Endothelial cell of umbilical vein (primary cell): Measurements from ENCODE around the gene ARHGAP42. TPM values are rescaled to one million over a fixed set of nuclear protein-coding genes. Genes with fewer than 3 reads are reported as not detected.

Experiments
- BruUV-seq: library from RNA; stranded (reverse); fragments of 400-500 nt; replicated peaks from 2 replicates; lab custom pipeline; 2021; lab: Mats Ljungman, UMichigan
- CTCF ChIA-PET: fragments of 300-600, 350-600 bp; sonication (Branson Sonifier 250); formaldehyde crosslinking; loops from one replicate; lab custom pipeline; 2021; ENCODE audit warnings: antibody characterized with exemption, inconsistent platforms; lab: Charles Lee
- POLR2A ChIA-PET: fragments of 300-600, 350-600 bp; sonication (Branson Sonifier 250); formaldehyde crosslinking; loops from one replicate; lab custom pipeline; 2021; ENCODE audit warnings: antibody characterized with exemption, inconsistent platforms; lab: Charles Lee
- DNase-seq: peaks from one replicate; pipeline ENCODE4 v3.0.0-alpha.2; 2011; ENCODE audit warnings: low read depth, low spot score
- FAIRE-seq: peaks from 2 replicates; lab custom pipeline; 2011; peaks lifted over from hg19 to GRCh38; lab: Jason Lieb, UNC
- H2AFZ ChIP-seq: 2 replicates; pipeline ENCODE4 v1.6.0; 2012; ENCODE audit warnings: low read depth, low read length, control low read depth, inconsistent platforms
- H3K27ac ChIP-seq: 2 replicates; pipeline ENCODE4 v1.5.1; 2011; ENCODE audit warnings: low read depth, mild to moderate bottlenecking, control low read depth, low read length, moderate library complexity; ENCODE audit not compliant: insufficient read depth
- H3K27me3 ChIP-seq, 2 experiments: 2 replicates each; pipeline versions ENCODE4 v1.6.0 to v1.6.1; 2011; ENCODE audit warnings: low read length in 2 of 2, mixed read lengths in 1 of 2; ENCODE audit not compliant: control insufficient read depth in 2 of 2, insufficient read depth in 2 of 2
- H3K36me3 ChIP-seq, 2 experiments: 2 replicates in 1 of 2; 3 replicates in 1 of 2; pipeline ENCODE4 v1.5.1; 2011; ENCODE audit warnings: low read length in 2 of 2, mild to moderate bottlenecking in 1 of 2, moderate library complexity in 1 of 2; ENCODE audit not compliant: control insufficient read depth in 2 of 2, insufficient read depth in 2 of 2; ENCODE audit errors: extremely low read depth in 1 of 2
- H3K4me1 ChIP-seq: 3 replicates; pipeline ENCODE4 v1.5.1; 2011; ENCODE audit warnings: mild to moderate bottlenecking, low read length; ENCODE audit not compliant: control insufficient read depth, insufficient read depth; ENCODE audit errors: extremely low read depth
- H3K4me2 ChIP-seq: 2 replicates; pipeline ENCODE4 v1.6.1; 2011; ENCODE audit warnings: low read length, control low read depth, mixed read lengths; ENCODE audit not compliant: insufficient read depth
- H3K4me3 ChIP-seq, 3 experiments: fragments of 200-600 bp in 1 of 3; sonication (generic), shearing (Covaris generic) in 1 of 3; replicated peaks in 1 of 3; 2 replicates each; pipeline ENCODE4 v1.5.1; 2011 to 2016; ENCODE audit warnings: control low read depth in 3 of 3, low read length in 3 of 3, mild to moderate bottlenecking in 2 of 3, inconsistent platforms in 1 of 3, low read depth in 1 of 3, moderate library complexity in 1 of 3; ENCODE audit not compliant: insufficient read depth in 1 of 3
- H3K79me2 ChIP-seq: 2 replicates; pipeline ENCODE4 v1.6.0; 2012; ENCODE audit warnings: low read length, inconsistent platforms; ENCODE audit not compliant: control insufficient read depth, insufficient read depth
- H3K9ac ChIP-seq: replicated peaks from 2 replicates; pipeline ENCODE3; 2011; ENCODE audit warnings: low read length, control low read depth; ENCODE audit not compliant: insufficient read depth; ENCODE audit errors: extremely low read depth
- H3K9me1 ChIP-seq: replicated peaks from 3 replicates; pipeline ENCODE4 v1.6.0; 2011; ENCODE audit warnings: mild to moderate bottlenecking, low read length; ENCODE audit not compliant: control insufficient read depth, insufficient read depth; ENCODE audit errors: extremely low read depth
- H3K9me3 ChIP-seq: replicated peaks from 2 replicates; pipeline ENCODE4 v1.5.1; 2012; ENCODE audit warnings: low read length, inconsistent platforms; ENCODE audit not compliant: control insufficient read depth, insufficient read depth
- H4K20me1 ChIP-seq: replicated peaks from 2 replicates; pipeline ENCODE3; 2011; ENCODE audit warnings: mild to moderate bottlenecking, low read length; ENCODE audit not compliant: control insufficient read depth, insufficient read depth; ENCODE audit errors: extremely low read depth
- CTCF ChIP-seq, 2 donors: IDR thresholded peaks; 1 replicate in 1 of 2; 2 replicates in 1 of 2; pipeline ENCODE4 v1.5.1; 2011; ENCODE audit warnings: low read length in 2 of 2, mild to moderate bottlenecking in 2 of 2, moderate library complexity in 2 of 2, control low read depth in 1 of 2, inconsistent platforms in 1 of 2, low read depth in 1 of 2; ENCODE audit not compliant: insufficient read depth in 1 of 2; ENCODE audit errors: extremely low read depth in 1 of 2
- EZH2 ChIP-seq: IDR thresholded peaks from 2 replicates; pipeline ENCODE4 v1.6.1; 2012; ENCODE audit warnings: borderline replicate concordance, low read depth, mild to moderate bottlenecking, moderate library complexity, low read length, inconsistent platforms; ENCODE audit not compliant: severe bottlenecking
- FOS ChIP-seq: IDR thresholded peaks from 2 replicates; pipeline ENCODE4 v1.6.1; 2011; ENCODE audit warnings: mild to moderate bottlenecking, low read length, moderate library complexity, borderline replicate concordance; ENCODE audit not compliant: insufficient read depth
- GATA2 ChIP-seq: IDR thresholded peaks from 2 replicates; pipeline ENCODE4 v1.7.0; 2011; ENCODE audit warnings: low read depth, mild to moderate bottlenecking, moderate library complexity, mixed read lengths, low read length; ENCODE audit not compliant: insufficient read length, insufficient read depth
- JUN ChIP-seq: IDR thresholded peaks from 2 replicates; pipeline ENCODE4 v1.6.1; 2011; ENCODE audit warnings: borderline replicate concordance, low read depth; ENCODE audit not compliant: insufficient read length, insufficient read depth
- MAX ChIP-seq: IDR thresholded peaks from 2 replicates; pipeline ENCODE4 v1.6.1; 2011; ENCODE audit not compliant: insufficient read depth, insufficient read length
- MYC ChIP-seq: IDR thresholded peaks from one replicate; pipeline ENCODE4 v1.6.1; 2011; ENCODE audit warnings: mild to moderate bottlenecking, low read depth, low read length
- POLR2A ChIP-seq: IDR thresholded peaks from 2 replicates; pipeline ENCODE4 v1.6.1; 2012; ENCODE audit warnings: low read depth, mild to moderate bottlenecking, control low read depth, low read length
- POLR2AphosphoS5 ChIP-seq: IDR thresholded peaks from 2 replicates; pipeline ENCODE4 v1.6.1; 2012; ENCODE audit warnings: low read depth, mild to moderate bottlenecking, control low read depth, low read length, moderate library complexity; ENCODE audit not compliant: insufficient read depth
- dilution Hi-C: fragments of 300-500 bp; cut with MboI; formaldehyde crosslinking; loops from one replicate; pipeline ENCODE4 v1.15.0; 2019; ENCODE audit warnings: low sequenced_read_pairs; ENCODE audit not compliant: extremely low pct_ligation_motif_present
- intact Hi-C: fragments of 100-400 bp; cut with micrococcal nuclease; formaldehyde crosslinking; loops from one replicate; pipeline ENCODE4 v1.10.0; 2022
- polyA plus RNA-seq, 4 experiments: library from polyadenylated mRNA; depleted of rRNA in 3 of 4; stranded (reverse) in 3 of 4; unstranded in 1 of 4; fragments of >200 nt; gene quantifications; 2 replicates each; pipeline versions ENCODE4 v1.2.1 to v1.2.3, GENCODE V29; 2011 to 2012; ENCODE audit warnings: missing spikeins in 1 of 4
- total RNA-seq: library from RNA; stranded (reverse); gene quantifications from 2 replicates; pipeline ENCODE4 v1.2.3, GENCODE V29; 2021

The ARHGAP42 gene
- total and polyA plus RNA-seq, 2 donors (not counting 3 experiments of a cell fraction or from before 2014, with no cell fraction given) = 1.8 to 2.4 TPM

- DNase-seq (no peak), FAIRE-seq (no peak)
- H3K4me2 ChIP-seq = no peak overlapping the region
- H4K20me1 ChIP-seq = no peaks in the 10 kb centered on the region
- H3K9me3 ChIP-seq = no peaks in the 10 kb centered on the region
- no peaks in the 10 kb centered on the region for H3K79me2 ChIP-seq
- TF ChIP-seq POLR2A (no peak), MAX (no peak), MYC (no peak), FOS (no peak), EZH2 (no peak), JUN (no peak), CTCF (IDR thresholded peaks at IDR 0.05; ENCODE audit: extremely low read depth in 1 of 2, insufficient read depth in 1 of 2, low read depth in 1 of 2, low read length in 2 of 2) (no peak), GATA2 (no peak), POLR2AphosphoS5 (no peak)
- no peak overlapping the region for H3K4me3 ChIP-seq
- dilution Hi-C loops = no loop called here
- ChIA-PET CTCF (interaction anchor here (1.2 kb wide), 1 partner anchor 8 kb away, joined by 3 read pairs; no protein-coding TSS in a partner anchor), POLR2A (no interaction called here)
- no TSS peak for BruUV-seq
- H3K27ac ChIP-seq = no peak overlapping the region
- intact Hi-C loops = no loop called here
- H3K9ac ChIP-seq = no peak overlapping the region
- no peaks in the 10 kb centered on the region for H3K36me3 ChIP-seq
- H2AFZ ChIP-seq = no peak overlapping the region
- H3K9me1 ChIP-seq = no peaks in the 10 kb centered on the region
- H3K4me1 ChIP-seq = peaks cover 2% of the 10 kb centered on the region
- H3K27me3 ChIP-seq = no peaks in the 10 kb centered on the region
These were observed 285.0 kb downstream of the ARHGAP42 start for GRCh38 chr11:100972046-100972445.
